Measurements from ENCODE around the gene CACNA1H.
A peak's percentile ranks its signal among the peaks of the same experiment; 100 is the strongest.
"Not testable (repeated sequence)": the region's sequence is repeated elsewhere in the genome, so short reads cannot be mapped to it uniquely, and the experiment has no call there.

CACNA1H gene

GRCh38 chr16:1193143-1193824 is 40.4 kb downstream of the CACNA1H start:
- no peak for DNase-seq (ENCODE audit: low read depth)

DNA sequence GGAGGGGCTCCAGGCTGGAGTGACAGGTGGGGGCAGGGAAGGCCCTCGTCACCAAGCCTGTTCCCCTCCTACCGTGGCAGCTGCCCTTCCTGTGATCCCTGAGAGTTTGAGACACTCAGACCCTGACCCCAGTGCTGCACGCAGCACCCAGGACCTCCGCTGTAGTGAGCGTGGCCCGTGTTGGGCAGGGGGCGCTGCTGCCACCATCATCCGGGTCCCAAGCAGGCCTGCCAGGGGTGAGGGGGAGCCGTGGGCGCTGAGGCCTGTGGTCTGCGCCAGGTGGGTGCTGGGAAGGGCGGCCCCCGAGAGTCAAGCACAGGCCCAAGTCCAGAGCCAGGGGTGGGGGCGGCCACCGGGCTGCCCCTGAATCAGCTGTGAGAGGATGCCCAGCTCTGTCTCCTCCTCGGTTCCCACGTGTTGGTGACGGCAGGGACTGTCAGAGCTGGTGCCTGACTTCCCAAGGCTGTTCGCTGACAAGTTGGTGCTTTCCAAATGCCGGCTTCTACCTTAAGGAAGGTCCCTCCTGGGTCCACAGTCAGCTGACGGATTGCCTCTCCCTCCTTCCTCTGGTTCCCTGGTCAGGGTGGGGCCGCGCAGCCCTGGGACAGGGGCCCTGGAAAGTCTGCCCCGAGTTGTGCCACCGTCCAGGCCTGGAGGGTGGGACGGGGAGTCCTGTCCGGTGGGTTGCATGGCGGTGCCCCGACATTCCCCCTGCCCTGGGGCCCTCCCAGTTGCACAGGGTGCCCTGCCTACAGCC is 41.1 kb downstream of the CACNA1H start:
- DNase-seq (ENCODE audit: low read depth), result no peak

DNA sequence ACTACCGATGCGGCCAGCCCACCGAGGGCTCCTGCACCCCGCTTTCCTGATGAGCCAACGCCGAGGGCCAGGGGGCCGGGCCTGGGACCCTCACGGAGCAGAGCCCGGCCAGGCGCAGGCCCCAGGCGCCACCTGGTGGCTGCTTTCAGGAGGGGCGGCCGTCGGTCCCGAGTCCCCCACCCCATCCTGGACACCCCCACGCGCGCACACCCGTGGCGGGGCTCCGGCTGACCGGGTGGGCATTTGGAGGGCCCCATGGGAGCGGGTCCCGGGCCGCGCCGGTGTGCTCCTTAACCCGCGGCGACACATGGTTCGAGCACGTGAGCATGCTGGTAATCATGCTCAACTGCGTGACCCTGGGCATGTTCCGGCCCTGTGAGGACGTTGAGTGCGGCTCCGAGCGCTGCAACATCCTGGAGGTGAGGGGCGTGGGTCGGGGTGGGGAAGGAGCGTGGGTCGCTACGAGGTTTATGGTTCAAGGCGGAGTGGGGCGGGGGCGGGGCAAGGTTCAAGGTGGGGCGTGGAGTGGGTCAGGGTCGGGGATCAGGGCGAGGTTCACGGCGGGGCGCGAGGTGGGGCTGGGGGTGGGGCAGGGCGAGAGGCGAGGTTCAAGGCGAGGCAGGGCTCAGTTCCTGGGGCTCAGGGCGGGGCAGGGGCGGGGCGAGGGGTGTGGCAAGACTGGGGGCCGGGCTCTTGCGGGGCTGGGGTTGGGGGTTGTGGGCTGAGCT is 41.9 kb downstream of the CACNA1H start:
- DNase-seq (ENCODE audit: low read depth), result no peak

DNA sequence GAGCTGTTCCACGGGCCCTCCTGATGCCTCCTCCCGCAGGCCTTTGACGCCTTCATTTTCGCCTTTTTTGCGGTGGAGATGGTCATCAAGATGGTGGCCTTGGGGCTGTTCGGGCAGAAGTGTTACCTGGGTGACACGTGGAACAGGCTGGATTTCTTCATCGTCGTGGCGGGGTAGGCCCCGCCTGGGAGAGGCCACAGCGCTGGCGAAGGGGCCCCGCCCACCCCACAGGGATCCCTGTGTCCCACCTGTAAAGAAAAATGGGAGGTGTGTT is 42.4 kb downstream of the CACNA1H start:
- no peak for DNase-seq (ENCODE audit: low read depth)

DNA sequence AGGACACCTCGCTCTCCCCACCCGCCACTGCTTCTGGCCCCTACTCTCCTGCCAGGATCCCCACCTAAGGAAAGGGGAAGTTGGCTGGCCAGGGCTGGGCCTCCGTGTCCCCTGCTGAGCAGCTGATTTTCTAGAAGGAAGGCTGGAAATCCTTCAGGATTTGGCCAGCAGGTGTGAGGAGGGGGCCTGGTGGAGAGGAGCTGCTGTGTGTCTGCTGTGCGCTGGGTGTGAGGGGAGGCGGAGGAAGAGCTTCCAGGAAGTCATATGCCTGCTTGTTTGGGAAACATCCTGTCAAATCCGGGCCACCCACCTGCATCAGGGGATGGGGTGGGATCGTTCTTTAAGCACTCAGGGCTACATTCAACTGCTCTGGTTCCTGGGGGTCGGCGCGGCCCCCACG is 43.6 kb downstream of the CACNA1H start:
- DNase-seq (ENCODE audit: low read depth), result no peak

GRCh38 chr16:1197237-1197866 is 44.4 kb downstream of the CACNA1H start:
- no peak for DNase-seq (ENCODE audit: low read depth)

DNA sequence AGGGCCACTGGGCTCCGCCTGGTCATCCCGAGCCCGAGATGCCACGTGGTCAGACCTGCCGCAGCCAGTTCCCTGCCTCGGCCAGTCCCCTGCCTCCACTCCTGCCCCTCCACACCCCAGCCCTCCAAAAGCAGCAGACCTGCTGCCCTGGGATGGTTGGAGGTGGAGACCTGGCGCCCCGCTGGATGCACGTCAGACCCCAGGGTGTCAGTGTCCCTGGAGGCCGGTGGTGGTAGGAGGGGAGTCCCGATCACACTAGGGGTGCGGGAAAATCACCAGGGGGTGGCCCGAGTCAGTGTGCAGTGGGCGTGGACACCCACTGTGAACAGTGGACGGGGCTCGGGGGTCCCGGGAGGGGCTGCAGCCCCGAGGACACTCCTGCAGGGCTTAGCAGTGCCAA is 45.3 kb downstream of the CACNA1H start:
- DNase-seq (ENCODE audit: low read depth), result no peak

- not testable (repeated sequence) for DNase-seq (ENCODE audit: low read depth)
Measured at GRCh38 chr16:1198671-1199346, 45.9 kb downstream of the CACNA1H start.

DNA sequence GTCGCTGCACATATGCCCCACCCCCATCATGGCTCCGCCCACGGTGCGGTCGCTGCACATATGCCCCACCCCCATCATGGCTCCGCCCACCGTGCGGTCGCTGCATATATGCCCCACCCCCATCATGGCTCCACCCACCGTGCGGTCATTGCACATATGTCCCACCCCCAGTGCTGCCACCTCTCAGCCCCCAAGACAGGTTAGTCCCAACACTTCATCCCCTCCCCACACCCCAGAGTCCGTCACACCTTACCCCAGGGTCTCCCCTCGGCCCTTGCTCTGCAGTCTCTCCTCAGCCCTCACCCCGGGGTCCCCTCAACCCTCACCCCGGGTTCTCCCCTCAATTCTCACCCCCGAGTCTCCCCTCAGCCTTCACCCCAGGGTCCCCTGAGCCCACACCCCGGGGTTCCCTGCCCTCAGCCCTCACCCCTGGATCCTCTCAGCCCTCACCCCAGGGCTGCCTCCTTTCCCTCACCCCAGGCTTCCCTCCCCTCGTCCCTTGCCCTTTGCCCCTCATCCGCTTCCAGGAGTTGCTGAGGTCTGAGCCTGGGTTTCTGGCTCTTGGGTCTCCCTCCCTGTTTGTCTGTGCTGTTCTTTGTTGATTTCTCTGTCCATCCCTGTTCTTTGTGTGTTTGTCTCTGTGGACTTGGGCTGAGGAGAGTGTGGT is 46.6 kb downstream of the CACNA1H start:
- no peak for DNase-seq (ENCODE audit: low read depth)

GRCh38 chr16:1200014-1200627 is 47.2 kb downstream of the CACNA1H start:
- no peak for DNase-seq (ENCODE audit: low read depth)

- no peak for DNase-seq (ENCODE audit: low read depth)
Measured at GRCh38 chr16:1201444-1201843, 48.5 kb downstream of the CACNA1H start.

DNA sequence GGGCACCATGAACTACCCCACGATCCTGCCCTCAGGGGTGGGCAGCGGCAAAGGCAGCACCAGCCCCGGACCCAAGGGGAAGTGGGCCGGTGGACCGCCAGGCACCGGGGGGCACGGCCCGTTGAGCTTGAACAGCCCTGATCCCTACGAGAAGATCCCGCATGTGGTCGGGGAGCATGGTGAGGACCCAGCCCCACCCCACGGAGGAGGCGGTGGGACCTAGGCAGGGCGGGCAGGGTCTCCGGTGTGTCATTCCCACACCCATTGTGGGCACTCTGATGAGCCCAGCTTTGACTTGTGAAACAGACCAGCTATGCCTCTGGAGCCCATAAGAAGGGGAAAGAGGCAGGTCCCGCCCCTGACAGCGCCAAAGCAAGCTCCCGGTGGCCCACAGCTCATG is 49.4 kb downstream of the CACNA1H start:
- no peak for DNase-seq (ENCODE audit: low read depth)

DNA sequence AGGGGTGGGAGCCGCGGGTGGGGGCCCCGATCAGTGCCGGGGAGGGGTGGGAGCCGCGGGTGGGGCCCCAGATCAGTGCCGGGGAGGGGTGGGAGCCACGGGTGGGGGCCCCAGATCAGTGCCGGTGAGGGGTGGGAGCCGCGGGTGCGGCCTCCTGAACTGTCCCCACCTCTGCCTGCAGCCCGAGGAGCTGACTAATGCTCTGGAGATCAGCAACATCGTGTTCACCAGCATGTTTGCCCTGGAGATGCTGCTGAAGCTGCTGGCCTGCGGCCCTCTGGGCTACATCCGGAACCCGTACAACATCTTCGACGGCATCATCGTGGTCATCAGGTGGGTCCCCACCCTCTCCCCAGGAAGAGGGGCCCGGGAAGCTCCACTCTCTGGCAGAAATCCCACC is 52.0 kb downstream of the CACNA1H start:
- DNase-seq (ENCODE audit: low read depth), result no peak

DNA sequence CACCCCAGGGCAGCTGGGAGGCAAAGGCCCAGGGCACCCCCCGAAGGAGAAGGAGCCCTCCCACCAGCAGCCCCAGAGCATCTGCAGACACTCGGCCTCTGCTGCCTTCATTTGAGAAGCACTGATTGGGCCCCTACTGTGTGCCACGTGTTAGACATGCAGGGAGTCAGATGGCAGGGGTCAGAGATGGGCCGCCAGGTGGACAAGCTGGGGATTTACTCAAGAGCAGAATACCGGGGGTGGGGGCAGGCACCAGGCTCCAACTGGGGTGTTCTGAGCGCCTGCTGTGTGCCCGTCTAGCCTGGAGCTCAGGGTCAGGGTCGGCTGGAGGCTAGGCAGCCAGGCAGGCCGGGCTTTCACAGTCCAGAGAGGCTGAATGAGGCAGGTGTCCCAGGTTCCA is 53.4 kb downstream of the CACNA1H start:
- no peak for DNase-seq (ENCODE audit: low read depth)

- DNase-seq (ENCODE audit: low read depth), result peak; percentile 13
Measured at GRCh38 chr16:1206786-1207185, 53.9 kb downstream of the CACNA1H start.

DNA sequence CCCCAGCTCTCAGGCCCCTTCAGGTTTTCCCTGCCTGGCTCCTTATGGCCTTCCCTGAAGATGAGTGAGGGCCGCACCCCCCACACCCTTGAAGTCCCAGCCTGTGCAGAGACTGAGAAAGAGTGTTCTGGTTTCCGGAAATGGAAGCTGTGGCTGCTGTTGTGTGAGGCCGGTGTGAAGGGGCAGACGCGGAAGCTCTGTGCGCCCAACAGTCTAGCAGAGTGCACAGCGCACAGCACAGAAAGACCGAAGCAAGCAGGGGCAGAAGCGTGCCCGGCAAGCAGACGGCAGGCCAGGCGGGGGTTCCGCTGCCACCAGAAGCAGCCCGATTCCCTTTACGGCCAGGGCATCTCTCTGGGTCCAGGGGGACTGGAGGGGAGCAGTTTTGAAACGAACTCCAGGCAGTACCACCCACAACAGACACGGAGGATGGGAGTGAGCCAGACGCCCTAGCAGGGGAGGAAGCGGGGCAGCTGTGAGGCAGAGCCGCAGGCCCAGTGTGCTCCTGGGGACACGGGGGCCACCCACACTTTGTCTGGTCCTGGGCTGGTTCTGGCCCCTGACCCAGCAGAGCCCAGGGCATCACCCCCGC is 55.4 kb downstream of the CACNA1H start:
- DNase-seq (ENCODE audit: low read depth), result no peak

DNA sequence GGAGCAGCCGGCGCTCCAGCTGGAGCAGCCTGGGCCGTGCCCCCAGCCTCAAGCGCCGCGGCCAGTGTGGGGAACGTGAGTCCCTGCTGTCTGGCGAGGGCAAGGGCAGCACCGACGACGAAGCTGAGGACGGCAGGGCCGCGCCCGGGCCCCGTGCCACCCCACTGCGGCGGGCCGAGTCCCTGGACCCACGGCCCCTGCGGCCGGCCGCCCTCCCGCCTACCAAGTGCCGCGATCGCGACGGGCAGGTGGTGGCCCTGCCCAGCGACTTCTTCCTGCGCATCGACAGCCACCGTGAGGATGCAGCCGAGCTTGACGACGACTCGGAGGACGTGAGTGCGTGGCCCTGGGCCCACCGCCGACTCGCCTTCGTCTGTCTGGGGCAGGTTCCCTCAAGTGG is 56.2 kb downstream of the CACNA1H start:
- DNase-seq (ENCODE audit: low read depth), result no peak

DNA sequence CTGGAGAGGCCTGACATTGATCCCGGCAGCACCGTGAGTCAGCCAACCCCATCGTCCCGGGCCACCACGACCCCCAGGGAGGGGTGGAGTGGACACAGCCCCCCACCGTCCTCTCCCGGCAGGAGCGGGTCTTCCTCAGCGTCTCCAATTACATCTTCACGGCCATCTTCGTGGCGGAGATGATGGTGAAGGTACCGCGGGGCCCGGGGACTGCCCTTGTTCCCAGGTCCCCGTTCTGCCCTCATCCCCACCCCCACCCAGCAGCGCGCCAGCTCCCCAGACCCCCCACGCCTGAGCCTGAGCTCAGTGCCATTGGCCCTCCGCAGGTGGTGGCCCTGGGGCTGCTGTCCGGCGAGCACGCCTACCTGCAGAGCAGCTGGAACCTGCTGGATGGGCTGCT is 57.6 kb downstream of the CACNA1H start:
- no peak for DNase-seq (ENCODE audit: low read depth)

GRCh38 chr16:1211451-1212268 is 58.8 kb downstream of the CACNA1H start:
- DNase-seq (ENCODE audit: low read depth), result no peak

DNA sequence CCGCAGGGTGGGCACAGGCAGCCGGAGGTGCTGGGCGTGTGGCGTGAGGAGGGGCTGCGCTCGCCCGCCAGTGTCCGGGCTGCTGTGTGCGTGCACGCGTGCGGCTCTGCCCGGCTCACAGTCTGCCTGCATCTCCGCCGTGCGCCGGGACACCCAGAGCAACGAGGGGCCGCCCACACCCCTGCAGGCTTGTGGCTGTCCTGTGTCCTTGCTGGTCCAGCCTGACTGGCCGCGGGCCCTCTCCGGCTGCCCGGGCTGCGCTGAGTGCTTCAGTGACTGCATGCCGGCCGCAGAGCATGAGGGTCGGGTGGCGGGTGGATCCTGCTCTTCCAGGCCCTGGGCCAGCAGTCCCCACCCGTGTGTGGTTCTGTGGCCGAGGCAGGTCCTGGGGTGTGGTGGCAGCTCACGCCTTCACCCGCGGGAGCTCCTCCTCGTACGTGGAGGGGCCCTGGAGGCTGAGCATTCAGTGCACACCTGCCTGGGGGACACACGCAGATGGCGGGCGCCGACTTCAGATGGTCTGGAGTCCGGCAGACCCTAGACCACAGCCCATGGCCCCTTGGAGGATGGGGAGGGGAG is 59.8 kb downstream of the CACNA1H start:
- no peak for DNase-seq (ENCODE audit: low read depth)

All from activated T-helper 1 cell treated with Interleukin-2 at 50 U/mL for 16 hours (primary cell).